ENCODE data around the gene DNAH1.

- TF ChIP-seq CTCF (IDR thresholded peaks at IDR 0.05; ENCODE audit: insufficient read depth, low read length, poor library complexity, severe bottlenecking) (no peak), EZH2phosphoT487 (conservative IDR thresholded peaks at IDR 0.05; ENCODE audit: low read length) (no peak)
Observed at GRCh38 chr3:52442409-52443267, 126.5 kb downstream of the DNAH1 start.

Data from SU-DHL-6 (cell line).